ENCODE measurements around the gene TMEM107. TPM values are rescaled to one million over a fixed set of nuclear protein-coding genes. Genes with fewer than 3 reads are reported as not detected.

The TMEM107 gene
- total RNA-seq, 1 donor: 8.3 TPM

DNA sequence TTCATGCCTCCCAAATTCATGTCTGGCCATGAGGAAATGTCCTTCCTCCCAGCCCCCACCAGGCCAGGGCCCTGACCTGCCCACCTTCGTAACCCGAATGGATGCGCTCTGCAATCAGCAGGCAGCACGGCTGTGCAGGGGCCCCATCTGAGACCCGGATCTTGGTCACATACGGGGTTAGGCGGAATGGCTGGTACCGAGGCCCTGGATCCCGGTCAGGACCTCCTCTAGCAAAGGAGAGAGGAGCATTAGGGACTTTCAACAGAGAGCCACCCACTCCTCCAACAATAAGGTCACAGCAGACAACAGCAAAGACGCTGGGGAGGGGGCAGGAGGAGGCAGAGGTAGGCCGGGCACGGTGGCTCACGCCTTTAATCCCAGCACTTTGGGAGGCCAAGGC is 27.6 kb downstream of the TMEM107 start:
- no peak for TF ChIP-seq CTCF (IDR thresholded peaks at IDR 0.05; ENCODE audit: extremely low read depth, low read depth, low read length)
- no peak overlapping the region for H3K4me2 ChIP-seq (ENCODE audit: insufficient read depth, low read length)
- peaks cover 67% of the 10 kb centered on the region for H3K36me3 ChIP-seq (ENCODE audit: insufficient read depth, low read length)
- no peaks in the 10 kb centered on the region for H3K9me3 ChIP-seq (ENCODE audit: low read depth, low read length)
- peaks cover 24% of the 10 kb centered on the region for H3K79me2 ChIP-seq (ENCODE audit: insufficient read depth, low read length)
- DNase-seq (ENCODE audit: insufficient read length, low spot score, missing footprints): peak; percentile 41
- H3K4me3 ChIP-seq (ENCODE audit: insufficient read depth, low read length): no peak overlapping the region
- H3K27me3 ChIP-seq (ENCODE audit: insufficient read depth, low read length): no peaks in the 10 kb centered on the region
- peaks cover 37% of the 10 kb centered on the region for H4K20me1 ChIP-seq (ENCODE audit: insufficient read depth, low read length)
- H3K27ac ChIP-seq (ENCODE audit: low read depth, low read length): peak overlapping the region; percentile 27
- no peak overlapping the region for H2AFZ ChIP-seq (ENCODE audit: low read length)
- peaks cover 27% of the 10 kb centered on the region for H3K4me1 ChIP-seq (ENCODE audit: insufficient read depth, low read length)

GRCh38 chr17:8147805-8148404 is 28.3 kb downstream of the TMEM107 start:
- DNase-seq (ENCODE audit: insufficient read length, low spot score, missing footprints): peak; percentile 50
- Histone ChIP-seq H3K27ac (ENCODE audit: low read depth, low read length) (peak overlapping the region; percentile 27), H3K4me1 (ENCODE audit: insufficient read depth, low read length) (peaks cover 20% of the 10 kb centered on the region), H3K79me2 (ENCODE audit: insufficient read depth, low read length) (peaks cover 24% of the 10 kb centered on the region), H3K4me3 (ENCODE audit: insufficient read depth, low read length) (no peak overlapping the region), H2AFZ (ENCODE audit: low read length) (no peak overlapping the region), H3K27me3 (ENCODE audit: insufficient read depth, low read length) (no peaks in the 10 kb centered on the region), H3K9me3 (ENCODE audit: low read depth, low read length) (no peaks in the 10 kb centered on the region), H4K20me1 (ENCODE audit: insufficient read depth, low read length) (peaks cover 37% of the 10 kb centered on the region), H3K4me2 (ENCODE audit: insufficient read depth, low read length) (no peak overlapping the region), H3K36me3 (ENCODE audit: insufficient read depth, low read length) (peaks cover 68% of the 10 kb centered on the region)
- TF ChIP-seq CTCF (IDR thresholded peaks at IDR 0.05; ENCODE audit: extremely low read depth, low read depth, low read length): no peak

DNA sequence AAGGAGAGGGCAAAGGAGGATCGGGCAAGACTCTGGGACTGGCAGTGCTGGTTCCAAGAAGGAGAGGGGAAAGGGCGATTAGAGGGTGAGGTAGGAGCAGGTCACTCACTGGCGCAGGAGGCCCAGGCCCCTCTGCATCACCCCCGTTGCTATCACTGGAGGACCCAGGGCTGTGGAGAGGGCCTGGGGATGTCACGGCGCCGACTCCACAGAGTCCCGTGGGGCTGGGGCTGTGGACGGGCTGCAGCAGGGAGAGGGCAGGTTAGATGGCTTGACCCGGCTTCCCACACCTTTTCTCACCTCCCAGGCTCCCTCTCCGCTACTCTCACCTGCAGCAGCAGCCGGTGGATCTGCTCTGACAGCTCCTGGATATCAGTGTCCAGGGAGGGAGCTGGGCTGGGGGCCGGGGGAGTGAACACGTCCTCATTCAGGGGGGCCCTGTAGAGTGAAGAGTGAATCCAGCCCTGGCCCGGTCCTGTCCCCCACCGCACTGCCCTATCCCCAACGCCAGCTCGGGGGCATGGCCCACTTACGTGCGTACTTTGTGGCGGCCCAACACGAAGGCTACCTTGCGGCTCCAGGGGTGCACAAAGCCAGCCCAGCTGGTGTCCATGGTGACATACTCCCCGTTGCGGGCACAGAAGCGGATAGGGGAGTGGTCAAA is 28.9 kb downstream of the TMEM107 start:
- peak; percentile 75 for DNase-seq (ENCODE audit: insufficient read length, low spot score, missing footprints)
- H3K79me2 ChIP-seq (ENCODE audit: insufficient read depth, low read length): peaks cover 23% of the 10 kb centered on the region
- no peak overlapping the region for H3K4me2 ChIP-seq (ENCODE audit: insufficient read depth, low read length)
- peaks cover 37% of the 10 kb centered on the region for H4K20me1 ChIP-seq (ENCODE audit: insufficient read depth, low read length)
- H3K36me3 ChIP-seq (ENCODE audit: insufficient read depth, low read length): peaks cover 74% of the 10 kb centered on the region
- no peak overlapping the region for H3K4me3 ChIP-seq (ENCODE audit: insufficient read depth, low read length)
- no peaks in the 10 kb centered on the region for H3K9me3 ChIP-seq (ENCODE audit: low read depth, low read length)
- H3K27me3 ChIP-seq (ENCODE audit: insufficient read depth, low read length): no peaks in the 10 kb centered on the region
- no peak overlapping the region for H2AFZ ChIP-seq (ENCODE audit: low read length)
- no peak overlapping the region for H3K27ac ChIP-seq (ENCODE audit: low read depth, low read length)
- peaks cover 15% of the 10 kb centered on the region for H3K4me1 ChIP-seq (ENCODE audit: insufficient read depth, low read length)
- TF ChIP-seq CTCF (IDR thresholded peaks at IDR 0.05; ENCODE audit: extremely low read depth, low read depth, low read length): no peak

DNA sequence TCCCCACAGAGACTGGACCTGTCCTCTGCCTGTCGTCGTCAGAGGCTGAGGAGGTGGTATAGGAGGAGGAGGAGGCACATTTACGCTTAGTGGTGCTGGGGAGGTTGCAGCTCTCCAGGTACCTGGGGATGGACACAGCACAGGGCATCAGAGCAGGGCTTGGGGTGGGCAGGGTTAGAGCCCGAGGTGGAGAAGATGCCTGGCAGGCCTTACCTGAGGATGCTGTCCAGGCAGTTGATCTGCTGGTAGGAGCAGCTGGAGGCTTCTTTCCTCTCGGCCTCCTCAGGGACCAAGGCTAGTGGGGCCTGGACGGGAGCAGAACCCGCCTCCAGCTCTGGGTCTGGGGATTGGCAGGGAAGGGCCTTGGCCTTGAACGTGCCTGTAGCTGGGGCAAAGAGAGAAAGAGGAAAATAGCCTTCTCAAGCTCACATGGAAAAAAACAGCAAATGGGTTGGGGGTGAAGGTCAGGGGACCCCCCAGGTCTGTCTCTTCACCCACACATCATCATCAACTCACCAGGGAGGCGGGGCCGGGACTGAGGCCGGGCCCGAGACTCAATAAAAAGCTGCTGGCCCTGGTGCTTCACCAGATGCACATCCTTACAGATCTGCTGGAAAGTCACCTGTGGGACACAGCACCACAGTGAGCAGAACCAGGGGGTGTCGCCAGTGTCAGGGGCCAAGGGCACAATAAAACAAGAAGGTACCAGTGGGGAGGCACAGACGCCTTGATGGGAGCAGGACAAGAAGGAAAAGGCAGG is 29.6 kb downstream of the TMEM107 start:
- Histone ChIP-seq H3K9me3 (ENCODE audit: low read depth, low read length) (no peaks in the 10 kb centered on the region), H3K4me2 (ENCODE audit: insufficient read depth, low read length) (no peak overlapping the region), H3K79me2 (ENCODE audit: insufficient read depth, low read length) (peaks cover 19% of the 10 kb centered on the region), H4K20me1 (ENCODE audit: insufficient read depth, low read length) (peaks cover 35% of the 10 kb centered on the region), H3K4me1 (ENCODE audit: insufficient read depth, low read length) (peaks cover 11% of the 10 kb centered on the region), H2AFZ (ENCODE audit: low read length) (no peak overlapping the region), H3K4me3 (ENCODE audit: insufficient read depth, low read length) (no peak overlapping the region), H3K36me3 (ENCODE audit: insufficient read depth, low read length) (peaks cover 81% of the 10 kb centered on the region), H3K27me3 (ENCODE audit: insufficient read depth, low read length) (no peaks in the 10 kb centered on the region), H3K27ac (ENCODE audit: low read depth, low read length) (no peak overlapping the region)
- DNase-seq (ENCODE audit: insufficient read length, low spot score, missing footprints): peak; percentile 63
- TF ChIP-seq CTCF (IDR thresholded peaks at IDR 0.05; ENCODE audit: extremely low read depth, low read depth, low read length): no peak

All from osteoblast (primary cell).